Stimulated activated CD4-positive, alpha-beta T cell treated with anti-CD3 and anti-CD28 coated beads, Interleukin-12 subunit alpha, Interleukin-12 subunit beta, amount 100 ng/mL, for 4 hours (primary cell): ENCODE results near the gene APOB.

Experiments
- DNase-seq: peaks from one replicate; pipeline ENCODE4 v3.0.0-alpha.2; 2020

Gene APOB

DNA sequence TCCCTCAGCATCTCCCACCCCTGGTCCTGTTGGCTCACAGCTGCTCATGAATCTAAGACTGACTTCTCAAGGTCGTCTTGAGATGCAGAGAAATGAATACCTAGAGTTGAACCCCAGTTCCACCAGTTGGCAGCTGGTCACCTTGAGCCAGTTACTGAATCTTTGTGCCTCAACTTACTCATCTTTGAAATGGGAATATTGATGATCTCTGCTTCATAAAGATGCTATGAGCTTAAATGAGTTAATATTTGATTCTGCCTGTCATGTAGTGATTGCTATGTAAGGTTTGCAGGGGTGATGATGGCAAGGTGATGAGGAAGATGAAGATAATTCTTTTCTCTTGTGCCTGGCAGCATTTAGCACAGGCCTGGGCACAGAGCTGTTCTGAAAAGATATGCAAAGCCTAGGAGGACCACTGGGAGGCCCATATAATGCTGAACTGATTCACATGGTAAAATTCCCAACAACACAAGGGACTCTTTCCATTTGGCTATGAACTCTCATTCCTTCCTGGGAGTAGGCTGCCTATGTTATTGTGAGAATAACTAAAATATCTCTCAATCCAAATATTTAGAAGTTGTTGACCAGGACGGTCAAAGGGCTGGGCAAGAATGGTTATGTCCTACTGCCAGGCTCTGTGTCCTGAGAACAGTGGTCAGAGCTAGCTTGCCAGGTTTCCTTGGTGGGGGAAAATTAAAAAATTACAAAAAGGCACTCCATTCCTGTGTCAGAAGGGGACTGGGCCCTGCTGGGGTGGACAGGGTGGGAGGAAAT, 70.9 kb downstream of the APOB start:
- DNase-seq = no peak

DNA sequence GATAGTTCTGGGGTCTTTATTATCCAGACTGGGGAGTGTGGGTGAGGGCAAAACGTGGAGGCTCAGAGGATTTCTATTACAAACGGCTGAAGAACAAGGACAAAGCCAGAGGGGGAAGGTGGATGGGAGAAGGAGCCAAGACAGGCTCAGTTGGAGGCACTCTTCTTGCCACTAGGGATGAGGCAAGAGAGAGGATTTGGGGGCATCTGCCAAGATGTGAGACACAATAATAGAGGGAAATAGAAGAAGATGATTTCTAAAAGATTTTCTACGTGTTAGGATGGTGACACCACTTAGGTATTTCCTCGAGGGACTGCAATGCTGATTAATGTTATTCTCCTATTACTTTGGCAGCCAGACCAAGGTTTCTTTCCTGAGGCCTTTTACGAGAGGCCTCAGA, 71.8 kb downstream of the APOB start:
- DNase-seq = no peak

DNA sequence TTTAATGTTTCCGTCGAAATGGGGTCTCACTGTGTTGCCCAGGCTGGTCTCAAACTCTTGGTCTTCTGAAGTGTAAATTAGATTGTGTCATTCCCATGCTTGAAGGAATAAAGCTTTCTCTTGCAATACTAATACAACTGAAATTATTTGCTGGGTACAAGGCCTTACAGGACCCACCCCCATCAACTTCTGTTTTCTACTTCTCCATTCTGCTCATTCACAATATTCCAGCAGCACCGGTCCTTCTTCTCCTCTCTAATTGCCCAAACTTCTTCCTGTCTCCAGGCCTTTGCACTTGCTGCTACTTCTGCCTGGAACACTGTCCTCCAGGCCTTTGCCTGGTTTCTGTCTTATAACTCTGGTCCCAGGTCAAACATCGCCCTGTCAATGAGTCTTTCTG, 73.8 kb downstream of the APOB start:
- no peak for DNase-seq

DNA sequence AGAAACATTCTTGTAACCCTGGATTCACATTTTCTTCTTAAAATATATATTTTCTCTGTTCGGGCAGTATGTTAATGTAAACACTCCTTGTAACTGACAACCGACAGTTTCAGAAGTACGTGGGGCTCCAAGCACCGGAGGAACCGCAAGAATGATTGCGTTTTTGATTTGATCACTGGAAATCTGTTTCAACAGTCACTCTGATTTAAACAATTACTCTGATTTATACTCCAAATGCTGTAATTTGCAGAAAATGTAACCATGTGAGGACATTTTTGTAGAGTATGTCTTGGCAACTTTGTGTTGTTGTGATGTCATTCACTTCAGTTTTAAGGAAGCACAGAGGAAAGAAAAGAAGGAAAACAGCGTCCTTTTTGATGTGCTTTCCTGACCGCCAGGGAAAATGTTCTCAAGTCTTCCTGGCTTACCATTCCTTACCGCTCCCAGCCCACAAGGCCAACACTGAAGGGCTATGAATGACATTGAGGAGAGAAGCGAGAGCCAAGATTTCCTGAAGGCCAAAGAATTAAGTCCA, 77.7 kb downstream of the APOB start:
- DNase-seq = no peak

DNA sequence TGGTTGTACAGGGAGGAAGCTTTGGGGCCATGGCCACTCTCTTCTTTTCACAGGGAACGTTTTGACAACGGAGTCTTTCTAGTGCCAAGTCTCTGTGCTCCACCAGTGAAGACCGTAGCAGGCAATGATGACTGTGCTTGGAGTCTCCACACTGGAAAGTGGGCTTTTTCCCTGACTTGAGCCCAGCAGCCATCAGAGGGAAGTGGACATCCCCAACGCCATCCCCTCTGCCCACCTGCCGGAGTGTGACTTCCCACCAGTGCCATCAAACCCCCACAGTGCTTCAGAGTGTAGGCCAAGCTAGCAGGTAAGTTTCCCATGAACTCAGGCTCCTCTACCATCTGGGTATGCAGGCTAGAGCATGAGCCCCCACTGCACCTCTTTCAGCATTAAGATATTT, 78.7 kb downstream of the APOB start:
- no peak for DNase-seq

DNA sequence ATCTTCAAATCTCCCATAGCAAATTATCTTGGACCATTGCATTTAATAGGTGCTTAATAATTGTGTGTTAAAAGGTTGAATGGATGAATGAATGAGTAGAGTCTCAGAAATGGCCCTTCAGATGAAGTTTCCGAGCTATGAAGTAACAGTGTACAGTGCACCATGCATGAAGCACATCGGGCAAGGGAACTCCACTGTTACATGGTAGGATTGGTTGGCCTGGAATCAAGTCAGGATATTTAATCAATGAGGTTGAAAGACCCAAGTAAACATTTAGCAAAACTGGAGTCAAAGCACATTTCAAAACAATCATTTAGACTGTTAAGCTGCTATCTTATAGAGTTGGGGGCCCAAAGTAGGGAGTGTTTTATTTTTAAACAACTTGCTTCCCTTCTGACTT, 80.0 kb downstream of the APOB start:
- DNase-seq = no peak

DNA sequence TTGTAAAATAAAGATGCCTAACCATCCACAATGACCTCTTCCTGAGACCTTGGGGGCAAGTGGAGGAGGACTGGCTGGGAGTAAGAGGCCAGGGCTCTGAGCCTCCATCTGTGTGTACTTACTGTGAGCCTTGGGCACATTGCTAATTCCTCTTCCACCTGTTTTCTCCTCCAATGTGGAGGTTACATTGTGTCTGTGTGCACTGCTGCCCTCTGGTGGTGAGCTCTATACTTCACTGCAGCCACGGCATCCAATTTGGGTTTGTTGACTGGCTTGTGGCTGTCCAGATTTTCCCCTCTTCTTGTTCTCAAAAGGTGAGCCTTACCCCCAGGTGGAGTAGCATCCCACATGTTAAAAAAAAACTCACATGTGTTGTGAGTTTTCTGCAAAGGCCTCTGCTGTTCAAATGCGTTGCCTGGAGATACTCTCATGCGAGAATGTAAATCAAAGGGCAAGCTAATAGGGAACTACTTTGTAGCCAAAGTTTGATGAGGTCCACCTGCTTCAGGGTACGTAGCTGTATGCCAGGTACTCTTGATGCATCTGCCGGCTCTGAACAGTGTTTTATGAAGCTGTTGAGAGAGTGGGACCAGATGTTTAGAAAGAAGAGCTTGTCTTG, 80.8 kb downstream of the APOB start:
- peak; percentile 68 for DNase-seq

DNA sequence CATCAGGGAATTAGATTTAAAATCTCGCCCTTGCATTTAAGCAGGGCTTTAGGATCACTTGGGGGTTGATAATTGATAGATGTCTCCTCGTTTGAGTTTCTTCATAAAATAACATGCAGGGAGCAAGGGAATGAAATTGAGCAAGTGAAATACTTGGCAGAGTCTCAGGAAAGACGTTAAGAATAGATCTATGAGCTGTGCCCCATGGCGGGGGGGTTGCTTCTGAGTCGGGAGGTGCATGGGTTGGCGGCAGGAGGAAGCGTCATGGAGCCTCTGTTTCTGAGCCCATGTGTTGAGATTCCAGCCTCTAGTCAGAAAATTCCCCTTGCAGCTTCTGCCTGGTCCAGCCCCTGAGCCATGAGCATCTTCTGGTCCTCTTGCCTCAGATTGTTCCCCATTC, 82.0 kb downstream of the APOB start:
- no peak for DNase-seq

DNA sequence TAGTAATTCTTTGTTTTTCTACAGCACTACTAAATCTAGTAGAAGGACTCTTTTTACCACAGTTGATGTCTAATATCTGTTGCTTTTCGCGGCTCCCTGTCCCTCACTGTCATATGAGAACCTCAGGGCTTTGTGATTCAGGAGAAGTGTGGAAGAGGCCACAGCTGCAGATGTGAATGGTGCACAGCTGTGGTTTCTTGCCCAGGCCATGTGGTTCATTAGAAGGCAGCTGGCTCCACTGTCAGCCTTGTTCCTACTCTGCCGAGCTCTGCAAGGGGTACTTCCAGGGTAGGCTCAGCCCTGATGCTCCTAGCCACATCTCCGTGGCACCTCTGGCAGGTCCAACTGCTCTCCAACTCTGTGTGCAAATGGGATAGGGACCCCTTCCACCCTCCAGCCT, 83.9 kb downstream of the APOB start:
- no peak for DNase-seq

DNA sequence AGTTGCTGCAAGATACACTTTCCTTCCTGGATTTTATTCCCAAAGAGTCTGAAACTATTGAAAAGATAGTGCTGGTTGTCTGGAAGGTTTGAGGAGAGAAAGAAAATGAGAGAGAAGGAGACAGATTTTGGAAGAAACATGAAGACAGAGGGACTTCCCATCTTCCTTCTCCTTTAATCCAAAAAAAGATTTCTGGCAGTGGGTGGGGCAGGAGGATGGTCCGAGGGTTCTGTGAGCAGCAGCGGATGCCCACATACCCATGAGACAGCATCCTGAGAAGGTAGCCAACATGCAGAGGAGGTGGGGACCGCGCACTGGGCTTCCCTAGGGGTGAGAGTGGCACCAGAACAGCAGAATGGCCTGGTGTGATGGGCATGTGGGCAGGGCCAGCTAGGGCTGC, 84.6 kb downstream of the APOB start:
- DNase-seq = no peak

DNA sequence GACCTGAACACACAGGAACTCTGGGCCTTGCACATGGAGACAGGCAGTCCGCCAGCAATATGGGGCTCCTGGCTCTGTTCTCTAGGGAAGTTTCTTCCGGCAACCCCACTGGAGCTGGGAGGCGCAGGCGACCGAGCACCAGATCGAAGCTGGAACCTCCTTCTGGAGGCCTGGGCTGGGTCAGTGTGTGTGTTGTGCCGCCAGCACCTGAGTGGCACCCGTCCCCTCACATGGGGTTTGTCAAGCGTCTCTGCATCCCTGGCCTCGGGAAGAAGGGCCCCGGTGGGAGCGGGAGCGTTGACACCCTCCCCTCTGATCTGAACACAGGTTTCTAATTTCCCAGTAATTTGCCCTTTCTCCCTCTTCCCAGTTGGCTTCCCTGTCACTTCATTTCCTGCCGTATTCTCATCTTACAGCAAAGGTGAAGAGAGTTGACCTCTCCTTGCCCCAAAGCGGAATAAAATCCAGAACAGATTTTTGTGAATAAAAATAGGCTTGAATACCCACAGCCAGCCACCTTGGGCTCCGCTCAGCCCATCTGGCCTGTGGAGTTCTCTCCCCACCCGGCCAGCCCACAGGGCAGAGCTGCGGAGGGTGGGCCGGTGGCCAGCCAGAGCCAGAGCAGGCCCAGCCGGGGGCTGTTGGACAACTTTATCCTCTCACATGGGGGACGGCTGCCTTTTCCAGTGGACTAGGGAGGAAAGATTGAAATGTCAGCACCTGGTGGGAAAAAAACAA, 85.9 kb downstream of the APOB start:
- DNase-seq = no peak

DNA sequence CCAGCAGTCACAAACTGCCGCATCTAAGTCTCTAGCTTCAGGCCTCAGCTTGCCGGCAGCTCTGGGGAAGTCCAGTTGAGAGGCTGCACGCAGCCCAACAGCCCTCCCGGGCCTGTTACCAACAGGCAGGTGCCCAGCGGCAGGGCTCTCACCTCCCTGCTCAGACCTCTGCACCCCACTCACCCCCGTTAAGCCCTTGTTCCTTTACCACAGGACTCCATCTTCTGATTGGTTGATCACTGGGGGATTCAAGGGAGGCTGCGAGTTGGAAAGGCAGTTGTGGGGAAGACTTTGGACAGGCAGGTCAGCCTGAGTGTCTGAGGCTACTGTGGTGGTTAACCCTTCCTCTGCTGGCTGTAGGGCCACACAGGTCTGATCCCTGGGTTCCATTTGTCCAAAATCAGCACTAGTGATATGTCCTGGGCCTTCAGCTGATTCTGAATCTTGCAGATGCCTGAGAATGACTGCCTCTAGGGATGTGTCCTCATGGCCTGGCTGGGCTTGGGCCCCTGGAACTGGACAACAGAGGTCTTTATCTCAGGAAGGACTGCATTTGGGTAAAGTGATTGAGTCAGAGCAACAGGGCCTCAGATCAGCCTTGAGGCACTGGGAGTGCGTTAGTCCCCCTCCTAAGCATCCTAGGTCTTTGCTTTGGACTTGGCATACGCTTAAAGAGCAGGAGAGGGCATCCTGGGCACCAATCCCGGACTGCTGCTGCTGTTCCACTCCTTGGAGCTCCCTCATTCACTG, 88.4 kb downstream of the APOB start:
- no peak for DNase-seq

DNA sequence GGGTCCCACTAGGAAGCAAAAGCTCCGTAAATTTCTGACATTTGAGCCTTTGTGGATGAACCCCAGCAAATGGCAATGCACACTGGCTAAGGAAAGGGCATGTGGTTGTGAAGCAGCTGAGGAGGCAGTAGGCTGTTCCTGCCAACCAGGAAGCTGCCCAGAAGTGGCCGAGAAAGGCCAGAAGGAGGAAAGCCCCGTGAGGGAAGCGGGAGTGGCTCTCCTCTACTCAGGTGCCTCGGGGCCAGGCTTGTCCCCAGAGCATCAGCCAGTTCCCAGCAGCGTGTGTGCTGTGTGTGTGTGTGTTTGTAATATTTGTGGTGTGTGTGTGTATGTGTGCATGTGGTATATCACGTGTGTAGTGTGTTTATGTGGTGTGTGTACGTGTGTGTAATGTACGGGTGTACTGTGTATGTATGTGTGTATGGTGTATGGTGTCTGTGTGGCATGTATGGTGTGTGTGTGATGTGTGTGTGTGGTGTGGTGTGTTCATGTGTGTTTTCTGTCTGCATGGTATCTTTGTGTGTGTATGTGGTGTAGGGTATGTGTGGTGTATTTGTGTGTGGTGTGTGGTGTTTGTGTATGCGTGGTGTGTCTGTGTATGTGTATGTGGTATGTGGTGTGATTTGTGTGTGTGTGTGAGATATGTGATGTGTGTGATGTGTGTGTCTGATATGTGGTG, 90.6 kb downstream of the APOB start:
- no peak for DNase-seq
